Measurements from ENCODE around the gene LHX4. TPM values are rescaled to one million over a fixed set of nuclear protein-coding genes. Genes with fewer than 3 reads are reported as not detected.
A peak's percentile ranks its signal among the peaks of the same experiment; 100 is the strongest.

LHX4 gene
- total and polyA plus RNA-seq, 7 donors: 0.01 to 0.04 TPM; not detected in 5

DNA sequence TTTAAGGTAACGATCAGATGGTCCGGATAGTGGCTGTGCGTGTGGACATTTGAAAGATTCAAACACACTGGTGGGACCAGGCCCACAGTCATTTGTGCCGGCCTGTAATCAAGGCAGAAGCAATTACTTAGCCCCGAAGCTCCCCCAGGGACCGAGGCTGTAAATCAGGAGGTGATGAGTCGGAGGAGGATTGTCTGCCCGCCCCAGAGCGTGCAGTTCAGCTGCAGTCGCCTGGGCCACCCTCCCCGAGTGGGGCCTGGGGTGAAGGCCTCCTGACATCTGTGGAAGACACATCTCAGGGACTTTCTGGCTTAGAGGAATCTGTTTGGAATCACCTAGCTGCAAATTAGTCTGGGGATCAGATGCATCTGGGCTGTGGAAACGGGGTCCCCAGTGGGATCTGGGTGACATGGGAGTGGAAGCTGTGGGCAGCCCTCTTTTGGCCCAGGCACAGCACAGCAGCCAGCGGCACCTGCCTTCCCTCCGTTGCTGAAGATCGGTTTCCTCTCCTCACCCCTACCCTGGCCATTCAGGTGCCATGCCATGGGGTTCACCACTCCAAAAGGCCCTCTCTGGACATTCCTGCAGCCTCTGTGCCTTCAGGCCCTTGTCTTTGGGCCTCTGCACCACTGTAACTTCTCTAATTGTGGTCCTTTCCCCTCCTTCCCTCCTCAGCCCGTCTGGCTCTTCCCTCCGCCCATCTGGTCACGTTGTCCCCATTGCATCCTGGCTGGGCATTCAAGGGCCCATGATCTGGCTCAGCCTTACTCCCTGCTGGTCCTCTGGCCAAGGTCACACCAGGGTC, 25.7 kb downstream of the LHX4 start:
- peaks cover 0 to 61% (median 18%) of the 10 kb centered on the region in 3 donors for H3K27me3 ChIP-seq (ENCODE audit: insufficient read depth in 3 of 3, low read length in 2 of 3)
- TF ChIP-seq, protein P1, sequence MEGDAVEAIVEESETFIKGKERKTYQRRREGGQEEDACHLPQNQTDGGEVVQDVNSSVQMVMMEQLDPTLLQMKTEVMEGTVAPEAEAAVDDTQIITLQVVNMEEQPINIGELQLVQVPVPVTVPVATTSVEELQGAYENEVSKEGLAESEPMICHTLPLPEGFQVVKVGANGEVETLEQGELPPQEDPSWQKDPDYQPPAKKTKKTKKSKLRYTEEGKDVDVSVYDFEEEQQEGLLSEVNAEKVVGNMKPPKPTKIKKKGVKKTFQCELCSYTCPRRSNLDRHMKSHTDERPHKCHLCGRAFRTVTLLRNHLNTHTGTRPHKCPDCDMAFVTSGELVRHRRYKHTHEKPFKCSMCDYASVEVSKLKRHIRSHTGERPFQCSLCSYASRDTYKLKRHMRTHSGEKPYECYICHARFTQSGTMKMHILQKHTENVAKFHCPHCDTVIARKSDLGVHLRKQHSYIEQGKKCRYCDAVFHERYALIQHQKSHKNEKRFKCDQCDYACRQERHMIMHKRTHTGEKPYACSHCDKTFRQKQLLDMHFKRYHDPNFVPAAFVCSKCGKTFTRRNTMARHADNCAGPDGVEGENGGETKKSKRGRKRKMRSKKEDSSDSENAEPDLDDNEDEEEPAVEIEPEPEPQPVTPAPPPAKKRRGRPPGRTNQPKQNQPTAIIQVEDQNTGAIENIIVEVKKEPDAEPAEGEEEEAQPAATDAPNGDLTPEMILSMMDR (IDR thresholded peaks at IDR 0.05): no peak
- intact Hi-C loops (cut with DNase I): loop anchor here in 1 of 2 donors (10.0 kb wide), 1 partner anchor 159 kb away; no protein-coding TSS in a partner anchor

DNA sequence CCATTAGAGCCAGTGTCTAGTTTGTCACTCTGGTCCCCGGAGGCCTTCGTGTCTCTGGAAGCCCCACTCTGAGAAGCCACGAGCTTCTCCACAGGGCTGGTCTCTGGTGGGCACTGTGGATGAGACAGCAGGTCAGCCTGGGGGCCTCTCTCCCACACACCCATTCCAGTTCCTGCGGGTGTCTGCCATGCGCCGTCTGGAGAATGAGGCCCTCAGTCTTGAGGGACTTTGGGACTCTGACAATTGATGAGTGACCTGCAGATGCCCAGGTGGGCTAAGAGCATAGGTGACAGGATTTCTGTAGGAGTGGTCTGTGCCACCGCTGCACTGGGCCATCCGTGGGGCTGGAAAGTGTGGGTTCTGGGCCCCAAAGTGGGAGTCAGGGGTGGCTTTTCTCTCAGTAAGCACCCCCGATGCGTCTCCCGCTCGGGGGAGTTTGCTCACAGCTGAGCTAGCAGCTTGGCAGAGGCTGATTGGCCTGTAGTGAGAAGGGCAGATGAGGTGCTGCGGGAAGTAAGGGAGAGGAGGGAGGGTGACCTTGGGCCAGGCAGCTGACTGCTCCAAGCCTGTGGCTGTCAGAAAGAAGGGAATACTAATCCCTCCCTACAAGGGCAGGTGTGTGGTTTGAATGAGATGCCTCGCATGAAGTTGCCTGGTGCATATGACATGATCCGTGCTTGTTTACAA, 26.4 kb downstream of the LHX4 start:
- WGBS, 3 donors: 53 to 66% (median 58%) methylated on average over 15 of the region's 15 CpGs
- DNase-seq: peak in 1 of 2 donors; percentile 33
- no peak for ATAC-seq
- Histone ChIP-seq H3K4me1 (no peaks in the 10 kb centered on the region), H3K27ac (no peak overlapping the region), H3K27me3 (ENCODE audit: insufficient read depth in 3 of 3, low read length in 2 of 3) (peaks cover 0 to 58% (median 18%) of the 10 kb centered on the region in 3 donors), H3K4me3 (no peak overlapping the region), H3K36me3 (ENCODE audit: insufficient read depth in 1 of 2, low read depth in 1 of 2) (no peaks in the 10 kb centered on the region), H3K9me3 (no peaks in the 10 kb centered on the region)
- TF ChIP-seq, protein P1 (IDR thresholded peaks at IDR 0.05): no peak
- intact Hi-C loops (cut with DNase I): loop anchor here in 1 of 2 donors (10.0 kb wide), 1 partner anchor 158 kb away; no protein-coding TSS in a partner anchor

More for the DNA sequence above, 25.7 kb downstream of the LHX4 start:
- no peak overlapping the region for H3K27ac ChIP-seq
- peak in 1 of 2 donors; percentile 28 for DNase-seq
- H3K9me3 ChIP-seq: no peaks in the 10 kb centered on the region
- H3K36me3 ChIP-seq (ENCODE audit: insufficient read depth in 1 of 2, low read depth in 1 of 2): no peaks in the 10 kb centered on the region
- H3K4me3 ChIP-seq: no peak overlapping the region
- WGBS, 3 donors: 62 to 76% (median 67%) methylated on average over 18 of the region's 18 CpGs
- H3K4me1 ChIP-seq: no peaks in the 10 kb centered on the region
- ATAC-seq: no peak

DNA sequence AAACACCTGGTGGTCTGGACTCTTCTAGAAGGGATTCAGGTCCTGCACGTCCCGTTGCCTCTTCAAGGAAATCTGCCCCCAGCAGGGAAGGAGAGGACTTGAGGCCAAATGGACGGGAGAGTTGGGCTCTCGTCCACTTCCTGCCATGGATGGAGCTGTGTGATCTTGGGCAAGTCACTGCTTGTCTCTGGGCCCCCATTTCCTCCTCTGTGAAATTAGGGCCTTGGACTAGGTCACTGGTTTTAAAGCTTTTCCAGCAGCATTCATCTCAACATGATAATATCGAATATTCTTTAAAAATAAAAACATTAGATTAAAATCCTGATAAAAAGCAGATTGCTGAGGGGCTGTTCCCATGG, 26.9 kb downstream of the LHX4 start:
- WGBS, 3 donors: 36 to 45% (median 43%) methylated on average over 5 of the region's 5 CpGs
- peaks cover 0 to 58% (median 18%) of the 10 kb centered on the region in 3 donors for H3K27me3 ChIP-seq (ENCODE audit: insufficient read depth in 3 of 3, low read length in 2 of 3)

DNA sequence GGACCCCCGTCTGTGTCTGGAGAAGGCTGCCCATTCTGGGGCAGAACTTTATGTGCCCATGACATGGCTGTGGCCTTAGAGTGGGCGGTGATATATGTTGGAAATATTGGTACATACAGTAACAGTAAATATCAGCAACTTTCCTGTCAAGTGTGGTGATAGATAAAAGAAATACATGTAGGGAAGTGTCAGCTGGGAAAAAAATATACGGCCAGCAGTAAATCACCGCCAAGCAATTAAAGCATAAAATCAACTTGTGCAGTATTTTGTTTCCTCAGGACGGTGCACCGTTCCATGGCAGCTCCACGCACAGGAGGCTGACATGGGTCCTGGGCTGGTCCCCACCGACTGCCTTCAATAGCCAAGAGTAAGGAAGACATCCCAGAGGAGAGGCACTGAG, 27.4 kb downstream of the LHX4 start:
- intact Hi-C loops (cut with DNase I): loop anchor here in 1 of 2 donors (10.0 kb wide), 1 partner anchor 157 kb away; no protein-coding TSS in a partner anchor

More for the DNA sequence above, 26.9 kb downstream of the LHX4 start:
- no peak overlapping the region for H3K4me3 ChIP-seq
- H3K36me3 ChIP-seq (ENCODE audit: insufficient read depth in 1 of 2, low read depth in 1 of 2): no peaks in the 10 kb centered on the region
- intact Hi-C loops (cut with DNase I): loop anchor here in 1 of 2 donors (10.0 kb wide), 1 partner anchor 158 kb away; no protein-coding TSS in a partner anchor
- no peaks in the 10 kb centered on the region for H3K4me1 ChIP-seq
- no peak overlapping the region for H3K27ac ChIP-seq
- peak in 1 of 2 donors; percentile 0 for DNase-seq
- ATAC-seq: no peak
- H3K9me3 ChIP-seq: no peaks in the 10 kb centered on the region
- TF ChIP-seq, protein P1 (IDR thresholded peaks at IDR 0.05): no peak

More for the DNA sequence above, 27.4 kb downstream of the LHX4 start:
- TF ChIP-seq, protein P1 (IDR thresholded peaks at IDR 0.05): no peak
- Histone ChIP-seq H3K4me1 (no peaks in the 10 kb centered on the region), H3K36me3 (ENCODE audit: insufficient read depth in 1 of 2, low read depth in 1 of 2) (no peaks in the 10 kb centered on the region), H3K27me3 (ENCODE audit: insufficient read depth in 3 of 3, low read length in 2 of 3) (peaks cover 0 to 58% (median 18%) of the 10 kb centered on the region in 3 donors), H3K4me3 (no peak overlapping the region), H3K27ac (no peak overlapping the region), H3K9me3 (no peaks in the 10 kb centered on the region)
- DNase-seq (peak in 1 of 2 donors; percentile 10), ATAC-seq (no peak)
- 34 to 40% (median 37%) methylated on average over 8 of the region's 8 CpGs for WGBS, 3 donors

All from psoas muscle (tissue), 8 donors.